ENCODE results near the gene NT5DC2.

Gene NT5DC2

GRCh38 chr3:52563984-52564383 lies 30.3 kb upstream of the NT5DC2 start:
- no peak for TF ChIP-seq CTCF (IDR thresholded peaks at IDR 0.05; ENCODE audit: low read depth, low read length, missing control alignments)
- in situ Hi-C loops (cut with HindIII; ENCODE audit: low pct_ligation_motif_present, low sequenced_read_pairs): no loop called here
- H3K4me3 ChIP-seq (ENCODE audit: low read depth, low read length): no peak overlapping the region
- H3K27me3 ChIP-seq (replicated peaks): no peaks in the 10 kb centered on the region
- no peak for DNase-seq
- peaks cover 24% of the 10 kb centered on the region for H3K36me3 ChIP-seq (replicated peaks)
- H3K27ac ChIP-seq: no peak overlapping the region

DNA sequence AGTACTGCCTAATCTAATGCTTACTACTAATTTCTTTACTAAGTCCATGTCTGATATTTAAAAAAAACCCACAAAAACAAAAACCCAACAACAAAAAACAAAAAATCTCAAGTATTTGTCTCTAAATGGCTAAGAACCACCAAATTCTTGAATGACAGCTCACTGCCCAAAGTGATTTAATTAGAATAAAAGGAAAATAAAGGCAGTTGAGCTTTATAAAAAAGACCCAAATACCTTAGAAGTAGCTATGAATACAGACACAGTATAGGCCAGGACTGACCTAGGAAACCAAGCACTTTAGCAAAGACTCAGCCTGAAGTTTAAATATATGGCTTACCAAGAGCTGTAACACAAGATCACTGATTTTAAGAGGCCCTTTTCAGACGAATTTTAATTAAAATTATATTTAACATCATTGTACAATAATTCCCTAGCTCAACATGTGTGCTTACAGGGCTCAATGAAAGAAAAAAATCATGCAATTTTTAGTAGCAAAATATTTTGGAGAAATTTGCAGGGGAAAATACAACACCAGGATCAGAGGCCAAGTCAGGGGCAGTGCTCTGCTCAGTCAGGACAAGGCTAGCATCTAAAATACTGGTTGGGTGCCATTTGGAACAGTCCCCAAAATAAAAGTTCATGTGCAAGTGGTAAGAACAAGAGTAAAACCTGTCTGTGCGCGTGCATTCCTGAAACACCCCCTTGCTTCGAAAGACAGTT lies 27.5 kb upstream of the NT5DC2 start:
- Histone ChIP-seq H3K4me3 (ENCODE audit: low read depth, low read length) (no peak overlapping the region), H3K36me3 (replicated peaks) (peaks cover 38% of the 10 kb centered on the region), H3K27me3 (replicated peaks) (no peaks in the 10 kb centered on the region), H3K27ac (no peak overlapping the region)
- DNase-seq: no peak
- in situ Hi-C loops (cut with HindIII; ENCODE audit: low pct_ligation_motif_present, low sequenced_read_pairs): no loop called here
- TF ChIP-seq CTCF (IDR thresholded peaks at IDR 0.05; ENCODE audit: low read depth, low read length, missing control alignments): no peak

- Histone ChIP-seq H3K27ac (no peak overlapping the region), H3K27me3 (replicated peaks) (no peaks in the 10 kb centered on the region), H3K4me3 (ENCODE audit: low read depth, low read length) (no peak overlapping the region), H3K36me3 (replicated peaks) (peaks cover 46% of the 10 kb centered on the region)
- no peak for TF ChIP-seq CTCF (IDR thresholded peaks at IDR 0.05; ENCODE audit: low read depth, low read length, missing control alignments)
- DNase-seq: no peak
- in situ Hi-C loops (cut with HindIII; ENCODE audit: low pct_ligation_motif_present, low sequenced_read_pairs): no loop called here
Measured at GRCh38 chr3:52558436-52558835, 24.8 kb upstream of the NT5DC2 start.

GRCh38 chr3:52557011-52557960 lies 23.6 kb upstream of the NT5DC2 start:
- Histone ChIP-seq H3K4me3 (ENCODE audit: low read depth, low read length) (no peak overlapping the region), H3K36me3 (replicated peaks) (peaks cover 43% of the 10 kb centered on the region), H3K27me3 (replicated peaks) (no peaks in the 10 kb centered on the region), H3K27ac (no peak overlapping the region)
- no peak for DNase-seq
- in situ Hi-C loops (cut with HindIII; ENCODE audit: low pct_ligation_motif_present, low sequenced_read_pairs): no loop called here
- TF ChIP-seq CTCF (IDR thresholded peaks at IDR 0.05; ENCODE audit: low read depth, low read length, missing control alignments): no peak

- Histone ChIP-seq H3K27ac (no peak overlapping the region), H3K27me3 (replicated peaks) (no peaks in the 10 kb centered on the region), H3K4me3 (ENCODE audit: low read depth, low read length) (no peak overlapping the region), H3K36me3 (replicated peaks) (peaks cover 42% of the 10 kb centered on the region)
- no peak for DNase-seq
- in situ Hi-C loops (cut with HindIII; ENCODE audit: low pct_ligation_motif_present, low sequenced_read_pairs): no loop called here
- no peak for TF ChIP-seq CTCF (IDR thresholded peaks at IDR 0.05; ENCODE audit: low read depth, low read length, missing control alignments)
Measured at GRCh38 chr3:52555056-52555455, 21.4 kb upstream of the NT5DC2 start.
